H54 (cell line): ENCODE measurements around the gene FBXL15.

Source experiments
- DNase-seq: peaks from one replicate; pipeline ENCODE4 v3.0.0; 2011; ENCODE audit warnings: low spot score, mixed read lengths; ENCODE audit not compliant: insufficient read length
- FAIRE-seq: peaks from 3 replicates; lab custom pipeline; 2011; peaks lifted over from hg19 to GRCh38; lab: Jason Lieb, UNC
- POLR2A ChIP-seq: IDR thresholded peaks from 2 replicates; pipeline ENCODE4 v1.6.1; 2011; ENCODE audit warnings: low read depth, mild to moderate bottlenecking, low read length

The FBXL15 gene

GRCh38 chr10:102394801-102395399, 25.7 kb upstream of the FBXL15 start:
- no peak for DNase-seq
- no peak for FAIRE-seq
- TF ChIP-seq POLR2A, result no peak

- TF ChIP-seq POLR2A, result peak; percentile 59; the same call in 1 of the 2 replicates
- FAIRE-seq (no peak), DNase-seq (peak; percentile 79)
Observed at GRCh38 chr10:102395400-102396316, 25.0 kb upstream of the FBXL15 start, which contains the start of gene NFKB2. Gene NFKB2 (plus strand): TSS chr10:102395705. CDS start chr10:102395960, 255 bp downstream.

DNA sequence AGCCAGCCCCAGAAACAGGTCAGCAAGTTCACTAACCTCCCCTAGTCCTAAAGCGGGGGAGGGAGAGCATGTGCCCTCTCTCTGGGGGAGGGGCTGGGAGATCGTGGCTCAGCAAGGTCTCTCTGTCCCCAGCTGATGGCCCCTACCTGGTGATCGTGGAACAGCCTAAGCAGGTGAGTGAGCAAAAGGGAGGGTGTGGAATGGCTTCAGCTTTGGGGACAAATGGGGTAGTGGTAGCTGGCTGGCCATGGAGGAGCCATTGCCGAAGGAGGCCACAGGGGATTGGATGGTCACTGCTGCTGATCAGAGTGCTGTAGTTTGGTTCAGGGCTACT, 24.4 kb upstream of the FBXL15 start:
- FAIRE-seq, result no peak
- no peak for TF ChIP-seq POLR2A
- no peak for DNase-seq

DNA sequence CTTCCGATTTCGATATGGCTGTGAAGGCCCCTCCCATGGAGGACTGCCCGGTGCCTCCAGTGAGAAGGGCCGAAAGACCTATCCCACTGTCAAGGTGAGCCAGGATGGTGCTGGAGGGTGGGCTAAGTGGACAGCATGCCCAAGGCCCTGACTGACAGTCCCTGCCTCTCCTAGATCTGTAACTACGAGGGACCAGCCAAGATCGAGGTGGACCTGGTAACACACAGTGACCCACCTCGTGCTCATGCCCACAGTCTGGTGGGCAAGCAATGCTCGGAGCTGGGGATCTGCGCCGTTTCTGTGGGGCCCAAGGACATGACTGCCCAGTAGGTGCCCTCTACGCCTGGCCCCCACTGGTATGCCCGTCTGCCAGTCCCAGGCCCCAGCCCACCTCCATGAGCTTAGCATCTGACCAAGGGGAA, 23.9 kb upstream of the FBXL15 start:
- DNase-seq (no peak), FAIRE-seq (no peak)
- no peak for TF ChIP-seq POLR2A

GRCh38 chr10:102397222-102398171, 23.1 kb upstream of the FBXL15 start:
- FAIRE-seq (no peak), DNase-seq (no peak)
- TF ChIP-seq POLR2A, result no peak

DNA sequence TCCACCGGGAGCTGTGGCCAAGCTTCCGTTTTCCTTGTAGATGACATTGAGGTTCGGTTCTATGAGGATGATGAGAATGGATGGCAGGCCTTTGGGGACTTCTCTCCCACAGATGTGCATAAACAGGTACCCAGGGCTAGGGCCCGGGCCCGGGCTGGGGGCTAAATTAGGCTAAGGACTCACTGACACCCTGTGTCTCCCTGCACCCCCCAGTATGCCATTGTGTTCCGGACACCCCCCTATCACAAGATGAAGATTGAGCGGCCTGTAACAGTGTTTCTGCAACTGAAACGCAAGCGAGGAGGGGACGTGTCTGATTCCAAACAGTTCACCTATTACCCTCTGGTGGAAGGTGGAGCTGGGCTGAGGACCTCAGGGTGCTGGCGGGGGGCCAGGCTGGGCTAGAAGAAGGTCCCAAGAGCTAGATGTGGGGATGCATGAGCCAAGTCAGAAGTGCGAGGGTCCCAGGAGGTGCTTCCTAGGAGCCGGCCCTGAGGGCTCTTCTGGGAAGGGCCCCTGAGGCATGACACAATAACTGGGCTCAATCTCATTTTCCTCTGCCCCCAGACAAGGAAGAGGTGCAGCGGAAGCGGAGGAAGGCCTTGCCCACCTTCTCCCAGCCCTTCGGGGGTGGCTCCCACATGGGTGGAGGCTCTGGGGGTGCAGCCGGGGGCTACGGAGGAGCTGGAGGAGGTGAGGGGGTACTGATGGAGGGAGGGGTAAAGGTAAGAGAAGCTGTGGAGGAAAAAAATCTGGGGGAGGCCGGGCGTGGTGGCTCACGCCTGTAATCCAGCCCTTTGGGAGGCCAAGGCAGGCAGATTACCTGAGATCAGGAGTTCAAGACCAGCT, 22.2 kb upstream of the FBXL15 start:
- no peak for FAIRE-seq
- DNase-seq, result no peak
- no peak for TF ChIP-seq POLR2A

DNA sequence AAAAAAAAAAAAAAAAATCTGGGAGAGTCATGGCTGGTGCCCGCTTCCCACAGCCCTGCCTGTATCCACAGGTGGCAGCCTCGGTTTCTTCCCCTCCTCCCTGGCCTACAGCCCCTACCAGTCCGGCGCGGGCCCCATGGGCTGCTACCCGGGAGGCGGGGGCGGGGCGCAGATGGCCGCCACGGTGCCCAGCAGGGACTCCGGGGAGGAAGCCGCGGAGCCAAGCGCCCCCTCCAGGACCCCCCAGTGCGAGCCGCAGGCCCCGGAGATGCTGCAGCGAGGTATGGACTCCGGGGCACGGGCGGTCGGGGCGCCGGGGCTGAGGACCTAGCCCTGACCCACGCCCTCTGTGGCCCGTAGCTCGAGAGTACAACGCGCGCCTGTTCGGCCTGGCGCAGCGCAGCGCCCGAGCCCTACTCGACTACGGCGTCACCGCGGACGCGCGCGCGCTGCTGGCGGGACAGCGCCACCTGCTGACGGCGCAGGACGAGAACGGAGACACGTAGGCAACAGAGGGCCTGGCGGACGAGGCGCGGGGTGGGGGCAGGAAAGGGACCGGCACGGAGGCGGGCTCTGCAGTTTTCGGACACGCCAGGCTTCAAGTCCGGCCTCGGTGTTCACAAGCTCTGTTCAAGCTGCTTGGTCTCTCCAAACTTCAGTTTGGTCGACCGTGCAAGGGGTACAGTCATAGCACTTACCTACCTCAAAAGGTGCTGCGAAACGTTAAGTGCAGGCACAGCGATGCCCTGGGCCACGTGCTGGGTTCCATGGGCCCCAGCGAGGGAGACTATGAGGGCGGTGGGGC, 21.2 kb upstream of the FBXL15 start:
- FAIRE-seq (no peak), DNase-seq (peak; percentile 93)
- peak; percentile 54 for TF ChIP-seq POLR2A

DNA sequence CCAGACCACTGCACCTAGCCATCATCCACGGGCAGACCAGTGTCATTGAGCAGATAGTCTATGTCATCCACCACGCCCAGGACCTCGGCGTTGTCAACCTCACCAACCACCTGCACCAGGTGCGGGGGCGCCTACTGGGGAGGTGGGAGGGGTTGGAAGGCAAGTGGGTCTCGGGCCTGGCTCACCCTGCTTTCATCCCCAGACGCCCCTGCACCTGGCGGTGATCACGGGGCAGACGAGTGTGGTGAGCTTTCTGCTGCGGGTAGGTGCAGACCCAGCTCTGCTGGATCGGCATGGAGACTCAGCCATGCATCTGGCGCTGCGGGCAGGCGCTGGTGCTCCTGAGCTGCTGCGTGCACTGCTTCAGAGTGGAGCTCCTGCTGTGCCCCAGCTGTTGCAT, 20.6 kb upstream of the FBXL15 start:
- no peak for TF ChIP-seq POLR2A
- FAIRE-seq, result no peak
- DNase-seq, result no peak

- TF ChIP-seq POLR2A, result no peak
- DNase-seq (no peak), FAIRE-seq (no peak)
Observed at GRCh38 chr10:102400598-102401341, 19.9 kb upstream of the FBXL15 start.

DNA sequence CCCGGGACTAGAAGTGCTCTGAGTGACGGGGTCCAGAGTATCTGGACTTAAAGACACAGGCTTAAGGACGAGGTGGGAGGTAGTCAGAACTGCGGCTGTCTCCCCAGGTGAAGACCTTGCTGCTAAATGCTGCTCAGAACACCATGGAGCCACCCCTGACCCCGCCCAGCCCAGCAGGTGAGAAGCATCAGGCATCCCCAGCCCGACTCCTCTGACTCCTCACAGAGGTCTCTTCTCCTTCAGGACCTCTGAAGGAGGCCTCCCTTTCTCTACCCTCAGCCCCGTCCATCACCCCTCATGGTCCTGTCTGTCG, 19.3 kb upstream of the FBXL15 start:
- TF ChIP-seq POLR2A, result no peak

GRCh38 chr10:102401735-102402511, 18.7 kb upstream of the FBXL15 start:
- FAIRE-seq (no peak), DNase-seq (peak; percentile 91)
- no peak for TF ChIP-seq POLR2A

More for the DNA sequence above, 19.3 kb upstream of the FBXL15 start:
- no peak for DNase-seq
- FAIRE-seq, result no peak

DNA sequence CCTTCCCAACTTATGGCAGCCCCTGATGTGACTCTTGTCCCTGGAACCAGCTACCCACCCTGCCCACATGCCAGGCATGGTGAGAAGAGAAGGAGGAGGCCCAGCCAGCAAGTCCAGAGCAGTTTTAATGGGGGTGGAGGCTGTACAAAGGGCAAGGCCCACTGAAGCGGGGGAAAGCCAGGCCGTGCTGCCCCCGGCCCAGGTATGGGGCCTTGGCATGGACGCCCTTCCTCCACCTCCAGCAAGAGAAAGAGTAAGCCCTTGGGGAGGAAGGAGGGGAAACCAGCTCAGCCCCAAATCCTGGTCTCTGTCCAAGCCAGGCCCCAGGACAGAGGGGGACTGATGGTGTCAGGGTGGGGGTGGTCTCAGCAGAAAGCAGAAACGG, 18.1 kb upstream of the FBXL15 start:
- FAIRE-seq, result no peak
- no peak for DNase-seq
- TF ChIP-seq POLR2A, result no peak
